RWPE2 (cell line): Measurements from ENCODE around the gene OTULIN.

Experiments used
- ATAC-seq: fragments of 200-7000 bp; cut with Tn5 transposase; 3 replicates; pipeline ENCODE4 v1.9.1; 2021; ENCODE audit warnings: low read depth
- DNase-seq: peaks from one replicate; pipeline ENCODE4 v3.0.0-alpha.2; 2020; ENCODE audit warnings: low spot score
- H3K27ac ChIP-seq: fragments of 450-650 bp; 2 replicates; pipeline ENCODE4 v1.5.1; 2017; ENCODE audit warnings: mild to moderate bottlenecking; ENCODE audit not compliant: poor library complexity, severe bottlenecking
- H3K27me3 ChIP-seq: fragments of 250-450 bp; sonication (Bioruptor Pico); 2 replicates; pipeline ENCODE4 v1.5.1; 2021; ENCODE audit warnings: mild to moderate bottlenecking, moderate library complexity; ENCODE audit not compliant: insufficient read depth, poor library complexity, severe bottlenecking
- H3K36me3 ChIP-seq: fragments of 250-450 bp; sonication (Bioruptor Pico); 2 replicates; pipeline ENCODE4 v1.5.1; 2020; ENCODE audit warnings: low read depth, mild to moderate bottlenecking, moderate library complexity
- H3K4me1 ChIP-seq: fragments of 250-450 bp; sonication (Bioruptor Pico); 2 replicates; pipeline ENCODE4 v1.5.1; 2021; ENCODE audit warnings: mild to moderate bottlenecking, moderate library complexity; ENCODE audit not compliant: insufficient read depth, poor library complexity, severe bottlenecking
- H3K4me3 ChIP-seq: fragments of 250-450 bp; sonication (Bioruptor Pico); 2 replicates; pipeline ENCODE4 v1.5.1; 2021; ENCODE audit warnings: mild to moderate bottlenecking, moderate library complexity; ENCODE audit not compliant: severe bottlenecking
- H3K9me3 ChIP-seq: fragments of 250-450 bp; sonication (Bioruptor Pico); 2 replicates; pipeline ENCODE4 v1.5.1; 2021; ENCODE audit warnings: mild to moderate bottlenecking, moderate library complexity; ENCODE audit not compliant: severe bottlenecking
- CTCF ChIP-seq: fragments of 450-650 bp; IDR thresholded peaks from one replicate; pipeline ENCODE4 v1.5.1; 2017; ENCODE audit warnings: mild to moderate bottlenecking, moderate library complexity; ENCODE audit not compliant: poor library complexity, severe bottlenecking

The OTULIN gene

GRCh38 chr5:14743601-14744295, 79.2 kb downstream of the OTULIN start:
- peak overlapping the region; percentile 23 for H3K27ac ChIP-seq
- H3K27me3 ChIP-seq = no peaks in the 10 kb centered on the region
- H3K4me1 ChIP-seq = peaks cover 26% of the 10 kb centered on the region
- peak; percentile 65 for ATAC-seq
- no peaks in the 10 kb centered on the region for H3K9me3 ChIP-seq
- H3K4me3 ChIP-seq = no peak overlapping the region
- H3K36me3 ChIP-seq = peaks cover 5% of the 10 kb centered on the region; the same call in 1 of the 2 replicates
- DNase-seq = no peak
- no peak for TF ChIP-seq CTCF

- peaks cover 20% of the 10 kb centered on the region for H3K4me1 ChIP-seq
- ATAC-seq = no peak
- H3K4me3 ChIP-seq = no peak overlapping the region
- DNase-seq = no peak
- H3K9me3 ChIP-seq = no peaks in the 10 kb centered on the region
- H3K27me3 ChIP-seq = no peaks in the 10 kb centered on the region
- no peak for TF ChIP-seq CTCF
- H3K27ac ChIP-seq = peak overlapping the region; percentile 23
- H3K36me3 ChIP-seq = peaks cover 5% of the 10 kb centered on the region; the same call in 1 of the 2 replicates
Observed at GRCh38 chr5:14744296-14745187, 80.0 kb downstream of the OTULIN start.

- H3K4me3 ChIP-seq = no peak overlapping the region
- ATAC-seq (no peak), DNase-seq (no peak)
- peaks cover 5% of the 10 kb centered on the region; the same call in 1 of the 2 replicates for H3K36me3 ChIP-seq
- peaks cover 13% of the 10 kb centered on the region for H3K4me1 ChIP-seq
- H3K9me3 ChIP-seq = no peaks in the 10 kb centered on the region
- H3K27ac ChIP-seq = no peak overlapping the region
- no peak for TF ChIP-seq CTCF
- H3K27me3 ChIP-seq = no peaks in the 10 kb centered on the region
Observed at GRCh38 chr5:14745188-14745563, 80.7 kb downstream of the OTULIN start.

GRCh38 chr5:14745753-14746152, 81.2 kb downstream of the OTULIN start:
- no peak for DNase-seq
- Histone ChIP-seq H3K4me3 (no peak overlapping the region), H3K27ac (no peak overlapping the region), H3K4me1 (peaks cover 12% of the 10 kb centered on the region), H3K36me3 (peaks cover 4% of the 10 kb centered on the region; the same call in 1 of the 2 replicates), H3K9me3 (no peaks in the 10 kb centered on the region), H3K27me3 (no peaks in the 10 kb centered on the region)
- ATAC-seq = no peak
- TF ChIP-seq CTCF = no peak
